OCI-LY7 (cell line): ENCODE measurements around the gene MED25. TPM values are rescaled to one million over a fixed set of nuclear protein-coding genes. Genes with fewer than 3 reads are reported as not detected.

Experiments
- BruUV-seq: library from RNA; stranded (reverse); fragments of 400-500 nt; replicated peaks from 2 replicates; lab custom pipeline; 2021; lab: Mats Ljungman, UMichigan
- CTCF ChIA-PET: fragments of 300-600 bp; sonication (Branson Sonifier 250); formaldehyde crosslinking; loops from one replicate; lab custom pipeline; 2022; ENCODE audit warnings: antibody characterized with exemption; ENCODE audit not compliant: unreplicated experiment; lab: Charles Lee
- POLR2A ChIA-PET: fragments of 300-600 bp; sonication (Branson Sonifier 250); formaldehyde crosslinking; loops from one replicate; lab custom pipeline; 2022; ENCODE audit warnings: antibody characterized with exemption; lab: Charles Lee
- DNase-seq: peaks from one replicate; pipeline ENCODE4 v3.0.0-alpha.2; 2015; ENCODE audit warnings: low spot score
- H2AFZ ChIP-seq: fragments of 200-600 bp; sonication (generic), shearing (Covaris generic); 2 replicates; pipeline ENCODE4 v1.6.1; 2014; ENCODE audit warnings: mild to moderate bottlenecking, antibody characterized with exemption, low read length, moderate library complexity
- H3K27ac ChIP-seq: fragments of 200-600 bp; sonication (generic); 2 replicates; pipeline ENCODE4 v1.5.1; 2014; ENCODE audit warnings: mixed run types, low read depth, mild to moderate bottlenecking, moderate library complexity, low read length, inconsistent platforms; ENCODE audit not compliant: poor library complexity, severe bottlenecking
- H3K36me3 ChIP-seq: fragments of 200-600 bp; sonication (generic); 2 replicates; pipeline ENCODE4 v1.6.1; 2014; ENCODE audit warnings: mild to moderate bottlenecking, antibody characterized with exemption, low read length, moderate library complexity, mixed read lengths; ENCODE audit not compliant: insufficient read depth
- H3K4me1 ChIP-seq: fragments of 200-600 bp; sonication (generic); 2 replicates; pipeline ENCODE4 v1.5.1; 2014; ENCODE audit warnings: mild to moderate bottlenecking, low read length; ENCODE audit not compliant: insufficient read depth, poor library complexity, severe bottlenecking
- H3K4me2 ChIP-seq: fragments of 200-600 bp; sonication (generic); 2 replicates; pipeline ENCODE4 v1.6.1; 2014; ENCODE audit warnings: mild to moderate bottlenecking, low read length
- H3K4me3 ChIP-seq: fragments of 200-600 bp; sonication (generic); 2 replicates; pipeline ENCODE4 v1.5.1; 2014; ENCODE audit warnings: mild to moderate bottlenecking, low read depth, low read length; ENCODE audit not compliant: poor library complexity, severe bottlenecking
- H3K79me2 ChIP-seq: fragments of 200-600 bp; sonication (generic); 2 replicates; pipeline ENCODE4 v1.6.1; 2016; ENCODE audit warnings: low read depth, mild to moderate bottlenecking, low read length, moderate library complexity, mixed read lengths; ENCODE audit not compliant: insufficient read depth
- H3K9me2 ChIP-seq: fragments of 200-600 bp; sonication (generic); 2 replicates; pipeline ENCODE4 v1.6.1; 2016; ENCODE audit warnings: mild to moderate bottlenecking, low read length, mixed read lengths; ENCODE audit not compliant: insufficient read depth
- H3K9me3 ChIP-seq: fragments of 200-600 bp; sonication (generic); 2 replicates; pipeline ENCODE4 v1.6.1; 2014; ENCODE audit warnings: mild to moderate bottlenecking, mixed run types, low read length, mixed read lengths
- H4K20me1 ChIP-seq: fragments of 200-600 bp; sonication (generic); 2 replicates; pipeline ENCODE4 v1.6.1; 2014; ENCODE audit warnings: mild to moderate bottlenecking, antibody characterized with exemption, low read length, moderate library complexity, mixed read lengths; ENCODE audit not compliant: insufficient read depth
- CTCF ChIP-seq: fragments of 200-600 bp; sonication (generic); conservative IDR thresholded peaks from 2 replicates; pipeline ENCODE4 v1.5.1; 2014; ENCODE audit warnings: mild to moderate bottlenecking, antibody characterized with exemption, low read length, moderate library complexity, mixed read lengths
- EZH2phosphoT487 ChIP-seq: fragments of 200-600 bp; sonication (generic); IDR thresholded peaks from 2 replicates; pipeline ENCODE4 v1.6.1; 2018; ENCODE audit warnings: low read depth, borderline replicate concordance, mild to moderate bottlenecking, mixed run types, antibody characterized with exemption, low read length, moderate library complexity, mixed read lengths
- intact Hi-C: fragments of 100-400 bp; cut with micrococcal nuclease; formaldehyde crosslinking; loops from one replicate; pipeline ENCODE4 v1.10.0; 2022; ENCODE audit not compliant: unreplicated experiment
- total RNA-seq, 2 experiments: library from RNA; depleted of rRNA in 1 of 2; stranded (reverse); fragments of >200 nt in 1 of 2; shearing (Covaris generic) in 1 of 2; gene quantifications; 2 replicates each; pipeline ENCODE4 v1.2.3, GENCODE V29; 2014 to 2022

Gene MED25
- total RNA-seq, 2 experiments from 2014 or later: 85.1 to 111 TPM

- Histone ChIP-seq H4K20me1 (peaks cover 10% of the 10 kb centered on the region; the same call in 1 of the 2 replicates), H2AFZ (no peak overlapping the region), H3K4me1 (peaks cover 36% of the 10 kb centered on the region), H3K4me2 (no peak overlapping the region), H3K79me2 (peaks cover 28% of the 10 kb centered on the region; the same call in 1 of the 2 replicates), H3K9me3 (no peaks in the 10 kb centered on the region), H3K9me2 (no peaks in the 10 kb centered on the region), H3K27ac (no peak overlapping the region), H3K4me3 (no peak overlapping the region), H3K36me3 (peaks cover 59% of the 10 kb centered on the region)
- TF ChIP-seq EZH2phosphoT487 (no peak), CTCF (no peak)
- intact Hi-C loops: no loop called here
- ChIA-PET POLR2A (no interaction called here), CTCF (no interaction called here)
- no TSS peak for BruUV-seq
- DNase-seq: no peak
Measured at GRCh38 chr19:49863935-49864320, 45.8 kb downstream of the MED25 start.

DNA sequence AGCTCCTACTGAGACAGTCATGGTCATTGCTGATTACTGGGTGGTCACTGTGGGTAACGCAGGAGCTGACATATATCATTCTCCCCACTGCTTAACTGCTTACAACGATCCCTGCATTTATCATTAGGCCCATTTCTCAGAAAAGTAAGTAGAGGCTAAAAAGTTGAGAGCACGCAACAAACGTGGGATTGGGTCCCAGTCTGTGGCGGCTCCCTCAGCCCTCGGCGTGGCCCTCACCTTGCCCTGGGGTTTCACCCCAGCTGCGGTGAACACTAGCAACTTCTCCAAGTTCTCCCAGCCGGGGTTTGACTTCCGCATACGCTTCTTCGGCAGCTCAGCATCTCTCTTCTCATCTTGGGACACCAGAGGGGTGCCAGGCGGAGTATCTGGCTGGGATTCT is 46.8 kb downstream of the MED25 start:
- Histone ChIP-seq H3K27ac (no peak overlapping the region), H3K9me2 (no peaks in the 10 kb centered on the region), H4K20me1 (peaks cover 10% of the 10 kb centered on the region; the same call in 1 of the 2 replicates), H2AFZ (no peak overlapping the region), H3K79me2 (peaks cover 28% of the 10 kb centered on the region; the same call in 1 of the 2 replicates), H3K4me3 (peak overlapping the region; percentile 80), H3K9me3 (no peaks in the 10 kb centered on the region), H3K4me2 (peak overlapping the region; percentile 89), H3K36me3 (peaks cover 50% of the 10 kb centered on the region), H3K4me1 (peaks cover 40% of the 10 kb centered on the region)
- CTCF ChIA-PET: interaction anchor here (0.8 kb wide), 1 partner anchor 13 kb away, joined by 3 read pairs; the partner anchor contains the start of genes AKT1S1 and TBC1D17
- no peak for TF ChIP-seq EZH2phosphoT487
- no peak for TF ChIP-seq CTCF
- intact Hi-C loops: no loop called here
- no peak for DNase-seq
- POLR2A ChIA-PET: interaction anchor here (0.7 to 0.9 kb wide), 4 partner anchors 11 to 275 kb away, joined by 3 read pairs; no protein-coding TSS in a partner anchor
- no TSS peak for BruUV-seq
